ENCODE measurements around the gene MTG2. TPM values are rescaled to one million over a fixed set of nuclear protein-coding genes. Genes with fewer than 3 reads are reported as not detected.

The MTG2 gene
- total and polyA plus RNA-seq, 2 of the 8 experiments (the other 6 are each of a cell fraction or from before 2014, with no cell fraction given) = 14.4 to 22.8 TPM

- H3K23me2 ChIP-seq (ENCODE audit: low read depth, low read length) = peaks cover 3% of the 10 kb centered on the region
- no peak overlapping the region for H2AK5ac ChIP-seq (ENCODE audit: low read depth, low read length)
- WGBS, 2 experiments (ENCODE audit: extremely low coverage in 1 of 2, insufficient coverage in 1 of 2, insufficient read length in 1 of 2, insufficient replicate concordance in 2 of 2, low coverage in 1 of 2, low lambda C conversion rate in 2 of 2, missing lambda C conversion rate in 1 of 2) = 84% methylated on average over 2 of the region's 2 CpGs; no CpG with 5 or more reads in 1 of the 2 experiments
- CTCF ChIA-PET (ENCODE audit: partially characterized antibody) = no interaction called here
- no peak overlapping the region for H2AFZ ChIP-seq (ENCODE audit: low read length)
- H2BK120ac ChIP-seq (replicated peaks; ENCODE audit: low read depth, low read length) = no peak overlapping the region
- H3K18ac ChIP-seq (ENCODE audit: extremely low read depth, low read length) = no peak overlapping the region
- H3K14ac ChIP-seq (ENCODE audit: insufficient read length) = no peak overlapping the region
- peaks cover 0 to 5% (median 1%) of the 10 kb centered on the region in 4 experiments; a peak in 3 of 7 replicates for H3K4me1 ChIP-seq (replicated peaks in 1 of 4; ENCODE audit: control insufficient read depth in 3 of 4, insufficient read depth in 4 of 4, low read length in 3 of 4)
- no peak overlapping the region for H3K27ac ChIP-seq (ENCODE audit: low read depth, low read length)
- H4K8ac ChIP-seq (ENCODE audit: extremely low read depth, insufficient read depth, low read length) = no peak overlapping the region
- H2BK5ac ChIP-seq (ENCODE audit: low read depth, low read length) = no peak overlapping the region
- H3K9ac ChIP-seq (replicated peaks in 1 of 4; ENCODE audit: extremely low read depth in 1 of 4, low read depth in 3 of 4, low read length in 3 of 4) = no peak overlapping the region
- no peak overlapping the region for H4K91ac ChIP-seq (replicated peaks; ENCODE audit: insufficient read length, low read length)
- H3K4me3 ChIP-seq (ENCODE audit: extremely low read depth in 1 of 4, insufficient read depth in 2 of 4, low read depth in 3 of 4, low read length in 4 of 4) = peak overlapping the region; percentile 81 to 93 (median 90); a peak in 6 of 8 replicates
- no peak for FAIRE-seq
- H3K79me2 ChIP-seq (ENCODE audit: control insufficient read depth in 1 of 2, insufficient read depth in 2 of 2, low read length in 2 of 2) = peaks cover 6 to 19% of the 10 kb centered on the region in 2 experiments; a peak in 3 of 4 replicates
- no peak overlapping the region for H3K56ac ChIP-seq (replicated peaks; ENCODE audit: insufficient read length, low read depth, low read length)
- H3K4ac ChIP-seq (replicated peaks; ENCODE audit: insufficient read length, low read depth, low read length) = no peak overlapping the region
- no peak overlapping the region for H3K23ac ChIP-seq (ENCODE audit: insufficient read length)
- H3K9me3 ChIP-seq (ENCODE audit: insufficient read depth in 2 of 2, low read depth in 1 of 2, low read length in 1 of 2) = no peaks in the 10 kb centered on the region
- peaks cover 11% of the 10 kb centered on the region; the same call in 1 of the 2 replicates for H3K79me1 ChIP-seq (ENCODE audit: low read depth, low read length)
- no peak for DNase-seq (ENCODE audit: low read depth in 1 of 2, low spot score in 2 of 2)
- no peak overlapping the region for H2BK20ac ChIP-seq (ENCODE audit: low read length)
- H3K36me3 ChIP-seq (ENCODE audit: control insufficient read depth in 2 of 4, insufficient read depth in 4 of 4, low read length in 3 of 4) = peaks cover 0 to 11% (median 5%) of the 10 kb centered on the region in 4 experiments; a peak in 6 of 8 replicates
- peaks cover 0 to 4% of the 10 kb centered on the region in 2 experiments for H4K20me1 ChIP-seq (replicated peaks in 1 of 2; ENCODE audit: control insufficient read depth in 1 of 2, insufficient read depth in 2 of 2, low read length in 2 of 2)
- peak overlapping the region; percentile 73 to 96 for H3K4me2 ChIP-seq (ENCODE audit: insufficient read depth in 1 of 2, low read depth in 2 of 2, low read length in 2 of 2)
- no peak overlapping the region for H2BK12ac ChIP-seq (ENCODE audit: low read depth, low read length)
- no peak overlapping the region for H4K5ac ChIP-seq (ENCODE audit: insufficient read length, low read depth, low read length)
- H3K27me3 ChIP-seq (replicated peaks in 1 of 4; ENCODE audit: control insufficient read depth in 3 of 4, extremely low read depth in 1 of 4, insufficient read depth in 3 of 4, low read length in 3 of 4) = no peaks in the 10 kb centered on the region
- H2BK15ac ChIP-seq (ENCODE audit: low read length) = no peak overlapping the region
- POLR2A ChIA-PET (ENCODE audit: partially characterized antibody) = interaction anchor here (0.8 to 1.4 kb wide), 3 partner anchors 9 to 133 kb away, joined by 3 to 4 read pairs (median 3); no protein-coding TSS in a partner anchor
- TF ChIP-seq FOSL1 (IDR thresholded peaks at IDR 0.05; ENCODE audit: insufficient read depth, low read depth, low read length) (no peak), ASH2L (IDR thresholded peaks at IDR 0.05; ENCODE audit: low read length) (no peak), KDM5A (IDR thresholded peaks at IDR 0.05; ENCODE audit: low read length) (no peak), RAD21 (IDR thresholded peaks at IDR 0.05 in 1 of 2, conservative IDR thresholded peaks at IDR 0.05 in 1 of 2; ENCODE audit: low read depth in 2 of 2, low read length in 2 of 2) (no peak), POLR2AphosphoS5 (IDR thresholded peaks at IDR 0.05; ENCODE audit: low read depth, low read length) (no peak), ATF2 (IDR thresholded peaks at IDR 0.05; ENCODE audit: low read length) (no peak), CTBP2 (IDR thresholded peaks at IDR 0.05; ENCODE audit: borderline replicate concordance, insufficient read depth, insufficient read length, low read length) (no peak), MAX (IDR thresholded peaks at IDR 0.05) (no peak), HDAC6 (IDR thresholded peaks at IDR 0.05; ENCODE audit: low read depth, low read length) (no peak), NRF1 (IDR thresholded peaks at IDR 0.05; ENCODE audit: low read depth, low read length) (no peak), EP300 (IDR thresholded peaks at IDR 0.05; ENCODE audit: borderline replicate concordance in 1 of 2, low read depth in 2 of 2, low read length in 2 of 2) (no peak)
Measured at GRCh38 chr20:62181808-62182207, 1.0 kb upstream of the MTG2 start.
